ENCODE results near the gene DRC7. TPM values are rescaled to one million over a fixed set of nuclear protein-coding genes. Genes with fewer than 3 reads are reported as not detected.

The DRC7 gene
- total and polyA plus RNA-seq, 9 of the 15 experiments (the other 6 are each of a cell fraction or from before 2014, with no cell fraction given) = 0.04 to 0.33 (median 0.12) TPM; not detected in 3

DNA sequence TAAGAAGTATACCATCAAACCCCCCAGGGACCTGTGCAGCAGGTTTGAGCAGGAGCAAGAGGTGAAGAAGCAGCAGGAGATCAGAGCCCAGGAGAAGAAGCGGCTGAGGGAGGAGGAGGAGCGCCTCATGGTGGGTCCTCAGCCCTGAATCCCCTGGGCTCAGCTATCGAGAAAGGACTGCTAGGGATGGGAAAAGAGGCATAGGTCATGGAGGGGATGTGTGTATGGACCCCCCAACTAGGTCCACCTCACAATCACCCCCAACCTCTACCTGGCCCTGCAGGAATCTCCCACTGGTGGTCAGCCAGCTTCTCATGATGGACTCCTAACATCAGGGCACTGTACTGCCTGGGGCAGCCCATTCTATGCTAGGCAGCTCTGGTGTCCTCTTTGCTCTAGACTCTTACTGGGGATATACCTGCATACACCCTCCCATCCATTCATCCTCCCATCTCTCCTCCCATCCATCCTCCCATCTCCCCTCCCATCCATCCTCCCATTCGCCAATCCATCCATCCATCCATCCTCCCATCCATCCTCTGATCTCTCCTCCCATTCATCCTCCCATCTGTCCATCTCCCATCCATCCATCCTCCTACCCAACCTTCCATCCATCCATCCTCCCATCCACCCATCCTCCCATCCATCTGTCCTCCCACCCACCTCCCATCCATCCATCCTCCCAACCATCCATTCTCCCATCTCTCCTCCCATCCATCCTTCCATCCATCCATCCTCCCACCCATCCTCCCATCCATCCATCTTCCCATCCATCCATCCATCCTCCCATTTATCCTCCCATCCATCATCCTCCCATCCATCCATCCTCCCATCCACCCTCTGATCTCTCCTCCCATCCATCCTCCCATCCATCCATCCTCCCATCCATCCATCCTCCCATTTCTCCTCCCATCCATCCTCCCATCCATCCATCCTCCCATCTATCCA is 10.6 kb downstream of the DRC7 start:
- no peak for ATAC-seq
- no peaks in the 10 kb centered on the region for H4K20me1 ChIP-seq (replicated peaks; ENCODE audit: control insufficient read depth, insufficient read depth, low read length)
- in situ Hi-C loops (cut with MboI) = no loop called here
- H3K9me3 ChIP-seq (replicated peaks; ENCODE audit: control insufficient read depth, insufficient read depth, low read depth, low read length) = no peaks in the 10 kb centered on the region
- no peaks in the 10 kb centered on the region for H3K9me1 ChIP-seq (ENCODE audit: control insufficient read depth, insufficient read depth, low read length)
- peaks cover 3 to 10% of the 10 kb centered on the region in 2 experiments; a peak in 3 of 5 replicates for H3K27me3 ChIP-seq (ENCODE audit: control insufficient read depth in 2 of 2, insufficient read depth in 2 of 2, low read length in 2 of 2)
- H3K79me2 ChIP-seq (ENCODE audit: control insufficient read depth, insufficient read depth, low read length) = no peaks in the 10 kb centered on the region
- POLR2A ChIA-PET = interaction anchor here (0.9 to 1.0 kb wide), 2 partner anchors 30 to 37 kb away, joined by 3 to 4 read pairs; partner anchors contain the start of gene KATNB1
- H3K4me1 ChIP-seq (replicated peaks in 1 of 2; ENCODE audit: control insufficient read depth in 2 of 2, insufficient read depth in 2 of 2, low read length in 2 of 2) = peaks cover 13 to 18% of the 10 kb centered on the region in 2 experiments
- no peak for FAIRE-seq
- CTCF ChIA-PET (ENCODE audit: low intra/inter-chr PET ratio) = no interaction called here
- WGBS (ENCODE audit: insufficient coverage, low coverage, missing lambda C conversion rate) = 13% methylated on average over 3 of the region's 4 CpGs
- no peak overlapping the region for H3K4me2 ChIP-seq (ENCODE audit: insufficient read depth, low read length)
- no peak overlapping the region for H2AFZ ChIP-seq (ENCODE audit: low read depth, low read length)
- H3K9ac ChIP-seq (ENCODE audit: insufficient read depth in 1 of 2, low read depth in 2 of 2, low read length in 2 of 2) = no peak overlapping the region
- DNase-seq (ENCODE audit: extremely low read depth in 1 of 4, low spot score in 3 of 4) = no peak
- BruUV-seq (replicated peaks) = no TSS peak
- no peak overlapping the region for H3K4me3 ChIP-seq
- intact Hi-C loops (cut with micrococcal nuclease) = no loop called here
- no peak overlapping the region for H3K27ac ChIP-seq (ENCODE audit: extremely low read depth, low read depth, low read length)
- H3K36me3 ChIP-seq (ENCODE audit: control insufficient read depth, insufficient read depth, low read length) = no peaks in the 10 kb centered on the region
- TF ChIP-seq LARP7 (IDR thresholded peaks at IDR 0.05) (no peak), CTBP1 (IDR thresholded peaks at IDR 0.05; ENCODE audit: borderline replicate concordance) (peak; percentile 27; the same call in 1 of the 2 replicates), NELFE (IDR thresholded peaks at IDR 0.05; ENCODE audit: insufficient read depth, insufficient read length) (no peak), ZMIZ1 (IDR thresholded peaks at IDR 0.05; ENCODE audit: low read depth in 2 of 2, low read length in 2 of 2) (no peak), KDM1A (IDR thresholded peaks at IDR 0.05) (peak in 1 of 2 experiments; percentile 36; a peak in 1 of 4 replicates), EP400 (IDR thresholded peaks at IDR 0.05) (no peak), TBL1XR1 (IDR thresholded peaks at IDR 0.05; ENCODE audit: low read length in 2 of 2) (no peak), IRF9 (tag; IDR thresholded peaks at IDR 0.05) (no peak), ZNF197 (CRISPR knock-in tag; IDR thresholded peaks at IDR 0.05; ENCODE audit: low read depth) (no peak), PKNOX1 (IDR thresholded peaks at IDR 0.05) (peak; percentile 30; the same call in 1 of the 2 replicates), RBM39 (optimal IDR thresholded peaks at IDR 0.05; ENCODE audit: low read depth, low read length) (no peak)
